RCC 7860 (cell line): Measurements from ENCODE around the gene TPP1.

ENCODE experiments used
- DNase-seq: peaks from one replicate; pipeline ENCODE4 v3.0.0-alpha.2; 2015; ENCODE audit warnings: low spot score
- FAIRE-seq: peaks from 2 replicates; lab custom pipeline; 2012; peaks lifted over from hg19 to GRCh38; lab: Jason Lieb, UNC

TPP1 gene

DNA sequence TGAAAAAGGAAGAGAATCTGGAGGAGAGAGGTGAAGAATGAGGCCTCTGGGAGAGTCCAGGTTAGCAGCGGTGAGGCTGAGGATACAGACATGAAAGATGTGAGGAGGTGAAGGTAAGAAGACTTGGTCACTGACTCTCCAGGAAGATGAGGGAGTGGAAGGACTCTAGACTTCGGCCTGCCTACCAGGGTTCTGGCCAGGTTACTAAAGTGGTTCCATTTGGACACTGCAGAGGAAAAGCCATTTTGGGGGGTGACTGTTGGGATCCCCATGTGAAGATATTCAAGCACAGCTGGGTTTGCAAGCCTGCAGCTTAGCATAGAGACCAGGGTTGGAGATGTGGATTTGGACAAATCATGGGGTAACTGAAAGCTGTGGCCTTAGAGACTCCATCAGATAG is 28.6 kb upstream of the TPP1 start:
- DNase-seq (no peak), FAIRE-seq (no peak)

DNA sequence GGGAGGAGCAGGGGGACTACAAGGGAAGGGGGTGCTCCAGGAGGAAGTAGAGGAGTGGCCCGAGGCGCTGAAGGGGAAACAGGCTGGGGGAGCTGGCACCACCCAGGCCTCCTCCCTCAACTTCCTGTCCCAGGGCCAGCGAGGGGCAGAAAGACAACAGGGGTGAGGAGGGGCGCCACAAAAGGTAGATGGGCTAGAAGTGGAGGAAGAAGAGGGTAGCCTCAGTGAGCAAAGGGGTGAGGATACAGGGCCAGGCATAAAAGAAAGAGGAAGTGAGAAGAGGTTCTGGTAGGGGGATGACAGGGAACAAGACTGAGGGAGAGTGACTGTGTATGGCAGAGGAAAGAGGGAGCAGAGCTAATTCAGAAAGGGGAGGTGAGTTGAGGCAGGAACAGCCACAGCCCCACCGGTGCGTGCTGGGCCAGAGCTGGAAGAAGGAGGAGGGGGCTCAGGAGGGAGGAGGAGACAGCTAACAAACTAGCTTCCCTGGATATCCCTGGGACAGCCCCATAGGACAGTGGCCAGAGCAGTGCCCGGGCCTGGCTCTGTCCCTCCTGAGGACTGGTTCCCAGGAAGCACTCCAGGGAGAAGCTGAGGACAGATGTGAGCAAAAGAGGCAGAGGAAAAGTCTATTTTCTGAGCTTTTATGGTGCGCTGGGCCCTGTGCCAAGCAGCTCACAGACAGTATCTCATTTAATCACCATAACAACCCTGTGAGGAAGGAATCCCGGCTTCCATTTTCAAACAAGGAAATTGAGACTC is 27.9 kb upstream of the TPP1 start:
- DNase-seq (no peak), FAIRE-seq (no peak)

DNA sequence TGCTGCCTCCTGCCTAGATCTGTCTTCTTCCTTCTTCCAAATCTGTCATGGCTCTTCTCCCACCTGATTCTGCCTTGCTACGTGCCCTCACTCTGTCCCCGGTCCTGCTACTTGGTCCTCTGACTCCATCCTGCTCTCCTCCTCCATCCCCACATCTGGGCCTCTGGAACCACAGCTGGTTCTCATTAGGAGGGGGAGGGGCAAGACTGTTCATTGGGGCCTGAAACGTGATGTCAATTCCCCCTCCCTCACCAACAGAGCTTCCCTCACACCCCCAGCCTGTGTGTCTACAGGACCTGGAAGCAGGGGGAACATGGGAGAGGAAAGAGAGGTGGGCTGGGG is 27.3 kb upstream of the TPP1 start:
- DNase-seq: no peak
- FAIRE-seq: no peak

DNA sequence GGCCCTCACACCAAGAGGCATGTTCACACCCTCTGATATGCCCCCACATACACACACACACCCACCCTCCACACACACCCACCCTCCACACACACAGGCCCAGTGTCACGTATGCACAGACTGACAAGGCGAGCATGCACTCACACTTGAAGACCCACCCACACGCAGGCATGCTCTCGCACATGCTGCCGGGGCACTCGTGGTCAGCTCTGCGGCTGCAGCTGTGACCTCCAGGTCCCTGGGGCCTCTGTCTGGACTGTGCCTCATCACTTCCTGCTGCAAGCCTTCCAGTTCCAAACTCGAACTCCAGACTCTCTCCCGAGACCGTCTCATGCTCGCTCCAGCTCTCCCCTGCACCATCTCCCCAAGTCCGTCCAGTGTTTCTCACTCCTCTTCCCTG is 26.8 kb upstream of the TPP1 start:
- FAIRE-seq: no peak
- no peak for DNase-seq

- FAIRE-seq: no peak
- DNase-seq: no peak
These were observed 23.7 kb upstream of the TPP1 start for GRCh38 chr11:6642957-6643356.

- DNase-seq (no peak), FAIRE-seq (no peak)
These were observed 21.9 kb upstream of the TPP1 start for GRCh38 chr11:6640985-6641701.

GRCh38 chr11:6640036-6640984 is 21.1 kb upstream of the TPP1 start:
- FAIRE-seq (no peak), DNase-seq (no peak)

DNA sequence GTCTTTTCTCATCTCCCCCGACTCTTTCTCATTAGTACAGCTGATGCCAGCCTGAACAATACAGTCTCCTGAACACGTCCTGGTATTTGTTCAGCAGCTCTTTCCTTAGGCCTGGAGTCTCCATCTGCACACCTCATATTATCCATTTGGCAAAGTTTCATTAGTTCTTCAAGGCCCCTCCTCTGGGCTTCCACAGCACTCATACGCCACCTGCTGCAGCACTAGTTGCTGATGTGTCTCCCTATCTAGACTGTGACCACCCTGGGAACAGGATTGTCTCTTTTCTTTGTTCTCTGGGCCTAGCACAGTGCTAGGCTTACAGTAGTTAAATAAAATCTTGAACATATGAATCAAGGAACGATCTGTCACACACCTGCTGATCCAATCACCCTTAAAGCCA is 19.2 kb upstream of the TPP1 start:
- FAIRE-seq (no peak), DNase-seq (no peak)

- no peak for DNase-seq
These were observed 18.6 kb upstream of the TPP1 start for GRCh38 chr11:6637871-6638270.

GRCh38 chr11:6636480-6636879 is 17.3 kb upstream of the TPP1 start:
- FAIRE-seq: no peak
- no peak for DNase-seq

More at GRCh38 chr11:6637871-6638270, 18.6 kb upstream of the TPP1 start:
- no peak for FAIRE-seq

DNA sequence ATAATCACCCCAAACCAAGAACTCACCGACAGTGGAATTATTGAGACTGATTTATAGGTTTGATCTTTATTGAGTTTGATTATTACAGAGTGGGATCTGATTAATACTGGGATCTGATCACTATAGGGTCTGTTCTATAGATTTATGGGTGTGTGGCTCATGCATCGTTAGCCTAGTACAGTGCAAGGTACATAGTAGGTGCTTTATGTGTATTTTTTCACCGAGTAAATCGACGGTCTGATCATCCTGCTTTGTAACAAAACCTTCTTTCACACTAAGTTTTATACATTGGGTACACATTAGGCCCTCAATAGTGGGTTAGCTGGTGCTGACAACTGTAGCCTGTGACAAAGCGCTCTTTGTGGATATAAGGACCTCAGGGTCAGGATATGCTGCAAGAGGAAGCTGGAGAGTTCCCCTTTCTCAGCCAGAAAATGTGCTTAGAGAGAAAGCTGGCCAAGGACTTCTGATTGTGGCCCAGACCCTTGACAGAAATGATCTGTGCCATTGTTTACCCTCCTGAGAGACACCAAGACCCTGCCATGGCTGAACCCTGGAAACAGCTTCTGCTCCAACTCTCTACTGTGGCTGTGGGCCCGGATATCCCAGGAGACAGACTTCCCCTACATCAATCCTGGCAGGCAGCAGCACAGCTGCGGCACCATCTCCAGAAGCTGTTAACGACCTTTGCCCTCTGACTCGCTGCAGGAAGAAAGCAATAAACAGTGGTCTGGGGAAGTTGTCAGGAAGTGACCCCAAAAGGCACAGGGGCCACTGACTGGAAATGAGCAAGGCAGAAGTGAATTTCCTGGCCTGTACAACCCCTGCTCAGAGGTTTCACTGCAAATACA is 16.1 kb upstream of the TPP1 start:
- no peak for DNase-seq
- FAIRE-seq: no peak

- no peak for FAIRE-seq
- DNase-seq: no peak
These were observed 15.3 kb upstream of the TPP1 start for GRCh38 chr11:6634534-6634933.

DNA sequence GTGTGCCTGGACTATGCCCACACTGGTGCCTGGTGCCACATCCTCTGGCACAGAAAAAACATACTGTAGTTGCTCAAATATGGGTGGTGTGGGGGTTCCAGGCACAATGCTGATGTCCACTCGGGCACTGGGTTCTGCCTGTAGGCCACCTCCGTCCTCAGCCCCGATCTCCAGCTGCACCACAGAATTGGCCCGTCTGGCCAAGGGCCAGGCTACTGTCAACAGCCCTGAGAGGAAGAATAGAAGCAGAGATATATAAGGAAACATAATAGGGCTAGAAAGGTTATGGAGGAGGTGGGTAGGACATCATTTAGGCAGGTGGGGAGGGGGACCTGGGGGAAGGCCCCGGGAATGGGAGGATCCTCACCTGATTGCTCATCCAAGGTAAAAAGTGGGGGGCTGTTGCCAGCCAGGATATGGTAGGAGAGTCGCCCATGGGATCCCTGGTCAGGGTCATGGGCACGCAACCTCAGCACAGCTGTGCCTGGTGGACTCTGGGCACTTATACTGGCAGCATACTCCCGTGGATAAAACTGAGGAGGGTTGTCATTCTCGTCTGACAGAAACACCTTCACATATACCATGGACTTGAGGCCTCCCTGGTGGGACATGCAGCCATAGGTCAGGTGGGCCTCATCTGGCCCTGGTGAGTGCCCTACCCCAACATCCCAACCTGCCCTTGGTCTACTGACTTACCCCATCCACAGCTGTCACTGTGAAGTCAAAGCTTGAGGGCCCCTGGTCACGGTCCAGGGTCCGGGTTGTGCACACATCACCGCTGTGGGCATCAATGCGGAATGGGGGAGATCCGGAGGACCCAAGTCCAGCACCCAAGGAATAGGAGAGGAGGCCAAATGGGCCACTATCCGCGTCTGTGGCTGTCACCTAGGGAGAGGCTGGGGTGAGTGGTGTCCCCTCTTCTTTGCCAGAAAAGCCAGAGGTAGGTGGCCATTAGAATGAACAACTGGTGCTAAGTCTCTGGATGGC is 14.5 kb upstream of the TPP1 start:
- no peak for DNase-seq
- no peak for FAIRE-seq

DNA sequence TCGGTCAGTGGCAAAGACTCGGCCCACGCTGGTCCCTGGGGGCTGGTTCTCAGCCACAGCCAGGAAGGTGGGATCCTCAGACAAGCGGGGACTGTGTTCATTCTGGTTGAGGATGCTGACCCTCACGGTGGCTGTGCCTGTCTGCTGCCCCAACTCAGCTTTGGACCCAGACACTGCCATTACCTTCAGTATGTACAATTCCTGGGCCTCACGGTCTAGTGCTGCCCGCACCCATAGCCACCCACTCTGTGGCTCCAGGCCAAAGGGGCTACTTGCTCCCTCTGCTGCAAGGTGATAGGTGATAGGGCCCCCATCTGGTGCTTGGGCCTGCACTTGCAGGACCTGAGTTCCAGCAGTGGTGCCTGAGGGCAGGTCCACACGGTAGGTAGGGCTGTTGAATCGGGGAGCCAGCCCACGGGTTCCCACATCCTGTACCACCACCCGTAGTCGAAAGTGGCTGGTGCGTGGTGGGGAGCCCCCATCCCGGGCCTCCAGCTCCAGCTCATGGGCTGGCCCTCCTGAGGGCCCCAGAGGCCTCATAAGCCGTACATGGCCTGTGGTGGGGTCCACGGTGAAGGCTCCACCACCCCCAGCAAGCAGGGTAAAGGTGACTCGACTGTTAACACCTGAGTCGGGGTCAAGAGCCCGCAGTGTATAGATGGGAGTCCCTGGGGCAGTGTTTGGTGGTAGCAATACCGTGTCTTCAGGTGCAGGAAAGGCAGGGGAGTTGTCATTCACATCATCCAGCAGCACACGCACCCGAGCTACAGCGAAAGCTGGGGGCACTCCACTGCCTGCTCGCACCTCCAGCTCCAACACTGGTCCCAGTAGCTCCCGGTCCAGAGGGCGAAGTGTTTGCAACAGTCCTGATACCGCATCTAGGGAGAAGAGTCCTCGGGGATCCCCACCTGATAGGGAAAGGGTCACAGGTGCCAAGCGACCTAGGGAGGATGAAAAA is 13.2 kb upstream of the TPP1 start:
- FAIRE-seq: no peak
- DNase-seq: no peak

DNA sequence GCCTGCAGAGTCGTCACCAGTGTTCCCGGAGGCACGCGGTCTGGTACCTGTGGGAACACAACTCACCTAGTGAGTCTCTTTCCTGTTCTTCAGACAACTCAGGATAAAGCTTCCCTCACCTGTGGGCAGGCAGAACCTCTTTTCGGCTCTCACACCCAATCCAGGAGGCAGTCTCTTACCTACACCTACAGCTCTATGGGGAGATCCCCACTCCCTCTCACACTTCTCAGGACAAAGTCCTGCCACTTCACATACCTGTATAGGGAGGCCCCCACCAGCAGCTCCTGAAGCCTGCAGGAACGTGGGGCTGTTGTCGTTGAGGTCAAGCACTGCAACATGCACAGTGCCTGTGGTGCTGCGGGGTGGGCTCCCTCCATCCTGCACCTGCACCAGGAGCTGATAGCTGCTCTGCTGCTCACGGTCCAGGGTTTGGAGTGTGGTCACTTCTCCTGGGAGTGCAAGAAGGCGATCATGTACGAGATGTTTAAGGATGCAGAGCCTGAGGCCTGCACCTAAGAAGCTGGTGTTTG is 12.2 kb upstream of the TPP1 start:
- FAIRE-seq: no peak
- DNase-seq: no peak

GRCh38 chr11:6630632-6631291 is 11.5 kb upstream of the TPP1 start:
- FAIRE-seq (no peak), DNase-seq (no peak)

DNA sequence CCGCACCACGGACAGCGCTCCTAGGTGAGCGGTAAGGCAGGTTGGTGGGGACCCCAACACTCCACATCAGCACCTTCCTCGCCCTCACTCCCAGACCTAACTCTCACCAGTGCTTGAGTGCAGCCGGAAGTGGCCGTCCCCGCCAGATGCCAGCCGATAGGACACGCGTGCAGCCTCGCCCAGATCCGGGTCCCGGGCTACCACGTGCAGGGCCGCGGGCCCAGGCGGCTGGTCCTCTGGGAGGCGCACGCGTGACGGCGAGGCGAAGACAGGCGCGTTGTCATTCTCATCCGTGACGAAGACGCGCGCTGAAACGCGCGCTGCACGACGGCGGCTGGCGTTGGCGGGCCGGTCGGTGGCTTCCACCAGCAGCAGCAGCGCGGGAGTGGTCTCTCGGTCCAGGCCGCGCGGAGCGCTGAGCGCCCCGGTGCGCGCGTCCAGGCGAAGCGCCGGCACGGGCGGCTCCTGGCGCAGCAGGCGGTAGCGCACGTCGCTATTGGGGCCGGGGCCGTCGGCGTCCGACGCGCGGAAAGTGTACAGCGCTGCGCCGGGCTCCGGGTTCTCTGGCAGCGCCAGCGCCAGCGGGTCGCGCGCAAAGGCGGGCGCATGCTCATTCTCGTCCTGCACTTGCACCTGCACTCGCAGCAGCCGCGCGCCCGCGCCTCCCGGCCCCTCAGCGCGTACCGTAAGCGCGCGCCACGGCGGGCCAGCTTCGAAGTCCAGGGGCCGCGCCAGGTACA is 10.8 kb upstream of the TPP1 start:
- DNase-seq (no peak), FAIRE-seq (no peak)
